AG10803 (cell line): ENCODE data around the gene ZFAND2B.
A peak's percentile ranks its signal among the peaks of the same experiment; 100 is the strongest.

Experiments used
- DNase-seq: peaks from one replicate; pipeline ENCODE4 v3.0.0; 2010; ENCODE audit warnings: low read depth
- H3K4me3 ChIP-seq: 2 replicates; pipeline ENCODE4 v1.5.1; 2011; ENCODE audit warnings: mild to moderate bottlenecking, low read length, control low read depth
- TF ChIP-seq, protein P1 (sequence below): conservative IDR thresholded peaks from 2 replicates; pipeline ENCODE4 v1.5.1; 2011; ENCODE audit warnings: mild to moderate bottlenecking, low read length, control low read depth, inconsistent platforms

The ZFAND2B gene

DNA sequence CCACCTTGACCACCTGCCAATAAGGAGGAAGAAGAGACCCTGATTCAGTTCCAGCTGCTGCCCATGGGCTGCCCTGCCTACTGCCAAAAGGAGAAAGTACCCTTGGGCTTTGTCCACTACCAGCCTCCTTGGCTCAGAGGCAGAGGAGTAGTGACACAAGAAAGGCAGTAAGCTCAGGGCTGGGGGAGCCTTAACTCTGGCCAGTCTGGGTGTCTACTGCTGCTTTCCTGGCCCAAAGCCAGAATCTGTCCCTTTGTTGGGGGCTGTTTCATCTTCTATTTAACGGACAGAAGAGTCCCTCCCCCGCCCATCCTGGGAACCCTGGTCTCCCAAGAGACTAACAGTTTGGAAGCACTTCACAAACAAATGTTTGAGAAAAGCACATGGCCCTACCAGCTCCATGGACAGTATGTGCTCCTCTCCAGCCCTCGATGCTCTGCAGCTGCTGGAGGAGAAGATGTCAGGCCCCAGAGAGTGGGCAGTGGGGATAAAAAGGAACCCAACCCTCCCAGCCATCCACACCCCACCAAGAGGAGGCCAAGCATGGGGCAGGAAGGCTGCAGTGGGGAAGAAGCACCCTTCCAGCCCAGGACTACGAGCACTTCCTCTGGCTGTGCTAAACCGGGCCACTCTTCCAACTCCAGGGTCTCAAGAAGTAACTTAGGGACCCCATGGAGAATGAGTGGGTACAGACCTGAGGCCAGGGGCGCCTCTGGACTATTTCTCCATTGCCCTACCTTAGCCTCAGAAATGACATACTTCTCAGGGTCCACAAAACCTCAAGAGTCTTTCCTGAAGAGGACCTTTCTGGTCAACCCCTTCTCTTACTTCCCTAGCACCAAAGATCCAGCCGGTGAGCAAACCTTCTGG, 21.7 kb downstream of the ZFAND2B start:
- no peak for DNase-seq
- H3K4me3 ChIP-seq: peak overlapping the region; percentile 68
- TF ChIP-seq, protein P1, sequence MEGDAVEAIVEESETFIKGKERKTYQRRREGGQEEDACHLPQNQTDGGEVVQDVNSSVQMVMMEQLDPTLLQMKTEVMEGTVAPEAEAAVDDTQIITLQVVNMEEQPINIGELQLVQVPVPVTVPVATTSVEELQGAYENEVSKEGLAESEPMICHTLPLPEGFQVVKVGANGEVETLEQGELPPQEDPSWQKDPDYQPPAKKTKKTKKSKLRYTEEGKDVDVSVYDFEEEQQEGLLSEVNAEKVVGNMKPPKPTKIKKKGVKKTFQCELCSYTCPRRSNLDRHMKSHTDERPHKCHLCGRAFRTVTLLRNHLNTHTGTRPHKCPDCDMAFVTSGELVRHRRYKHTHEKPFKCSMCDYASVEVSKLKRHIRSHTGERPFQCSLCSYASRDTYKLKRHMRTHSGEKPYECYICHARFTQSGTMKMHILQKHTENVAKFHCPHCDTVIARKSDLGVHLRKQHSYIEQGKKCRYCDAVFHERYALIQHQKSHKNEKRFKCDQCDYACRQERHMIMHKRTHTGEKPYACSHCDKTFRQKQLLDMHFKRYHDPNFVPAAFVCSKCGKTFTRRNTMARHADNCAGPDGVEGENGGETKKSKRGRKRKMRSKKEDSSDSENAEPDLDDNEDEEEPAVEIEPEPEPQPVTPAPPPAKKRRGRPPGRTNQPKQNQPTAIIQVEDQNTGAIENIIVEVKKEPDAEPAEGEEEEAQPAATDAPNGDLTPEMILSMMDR: no peak

DNA sequence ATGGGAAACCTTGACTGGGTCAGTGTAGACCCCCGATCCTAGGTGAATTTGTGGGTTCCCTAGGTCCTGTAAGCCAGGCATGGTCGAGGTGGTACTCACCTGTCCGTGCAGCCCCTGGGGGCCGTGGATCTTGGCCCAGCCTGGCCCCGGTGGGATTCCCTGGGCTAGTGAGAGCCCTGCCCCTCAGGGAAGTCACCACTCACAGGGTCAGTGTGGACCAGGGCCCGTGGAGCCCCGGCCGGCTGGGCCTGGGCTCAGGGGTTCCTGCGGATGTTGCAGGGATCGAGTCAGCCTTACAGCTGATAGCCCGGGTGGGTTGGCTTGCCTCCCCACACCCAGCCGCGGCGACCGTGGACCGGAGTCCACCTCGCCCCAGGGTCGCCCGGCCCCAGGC, 22.3 kb downstream of the ZFAND2B start:
- TF ChIP-seq, protein P1: no peak
- H3K4me3 ChIP-seq: peak overlapping the region; percentile 68
- no peak for DNase-seq

DNA sequence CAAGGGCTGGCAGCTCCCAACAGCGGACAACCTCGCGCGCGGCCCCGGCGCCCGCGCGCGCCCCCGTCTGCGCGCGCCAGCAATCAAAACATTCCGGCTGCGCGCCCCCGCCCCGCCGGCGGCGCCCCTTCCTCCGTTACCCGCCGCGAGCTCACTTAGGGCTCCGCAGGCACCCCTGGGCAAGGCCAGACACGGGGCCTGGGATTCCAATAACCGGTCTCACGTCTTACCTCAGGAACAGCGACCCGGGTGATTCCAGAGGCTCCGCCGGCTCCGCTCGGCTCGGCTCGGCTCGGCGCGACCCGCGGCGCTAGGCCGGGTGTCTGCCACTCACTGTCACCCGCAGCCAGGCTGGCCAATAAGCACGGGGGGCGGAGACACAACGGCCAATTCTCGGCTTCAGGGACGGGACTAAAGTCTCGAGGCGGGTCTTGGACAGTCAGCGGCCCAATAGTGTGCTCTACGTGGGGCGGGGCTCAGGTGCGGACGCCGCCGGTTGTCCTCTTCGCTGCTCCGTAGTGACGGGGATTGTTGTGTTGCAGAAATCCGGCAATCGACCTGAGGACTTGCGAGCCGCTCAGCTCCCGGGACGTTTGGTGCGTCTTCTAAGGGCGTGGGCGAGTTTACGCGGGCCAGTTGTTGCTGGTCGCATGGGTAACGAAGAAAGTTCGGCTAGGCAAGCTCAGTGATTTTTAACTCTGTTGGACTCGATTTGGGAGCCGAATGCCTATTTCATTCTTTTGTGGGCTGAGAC, 22.9 kb downstream of the ZFAND2B start, which contains the start of the genes ANKZF1 and ATG9A:
Gene ANKZF1, plus strand, starts transcription at position 502 of the 754 bp plus-strand sequence. CDS start 452 bp downstream, outside the sequence.
Gene ATG9A, minus strand, starts transcription at position 332 of the 754 bp plus-strand sequence. CDS start 1,612 bp downstream, outside the sequence.
- peak; percentile 98 for DNase-seq
- TF ChIP-seq, protein P1: no peak
- H3K4me3 ChIP-seq: peak within 1 kb of the TSS; percentile 68

DNA sequence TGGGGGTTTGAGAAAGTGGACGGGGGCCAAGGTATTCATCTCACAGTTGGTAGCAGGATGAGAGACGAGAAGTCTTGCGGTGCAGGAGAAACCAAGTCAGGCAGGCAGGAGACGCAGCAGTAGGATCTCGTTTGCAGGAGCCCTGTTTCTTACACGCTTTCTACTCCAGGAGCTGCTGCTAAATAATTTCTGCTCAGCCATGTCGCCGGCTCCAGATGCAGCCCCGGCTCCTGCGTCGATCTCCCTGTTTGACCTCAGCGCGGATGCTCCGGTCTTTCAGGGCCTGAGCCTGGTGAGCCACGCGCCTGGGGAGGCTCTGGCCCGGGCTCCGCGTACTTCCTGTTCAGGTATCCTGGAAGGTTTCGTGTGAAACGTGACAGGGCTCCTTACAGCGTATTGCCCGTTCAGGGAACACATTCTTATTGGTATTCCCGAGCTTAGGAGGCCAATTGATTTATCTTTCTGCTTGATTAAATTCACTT, 23.5 kb downstream of the ZFAND2B start:
- TF ChIP-seq, protein P1: no peak
- DNase-seq: peak; percentile 40
- H3K4me3 ChIP-seq: peak overlapping the region; percentile 68

DNA sequence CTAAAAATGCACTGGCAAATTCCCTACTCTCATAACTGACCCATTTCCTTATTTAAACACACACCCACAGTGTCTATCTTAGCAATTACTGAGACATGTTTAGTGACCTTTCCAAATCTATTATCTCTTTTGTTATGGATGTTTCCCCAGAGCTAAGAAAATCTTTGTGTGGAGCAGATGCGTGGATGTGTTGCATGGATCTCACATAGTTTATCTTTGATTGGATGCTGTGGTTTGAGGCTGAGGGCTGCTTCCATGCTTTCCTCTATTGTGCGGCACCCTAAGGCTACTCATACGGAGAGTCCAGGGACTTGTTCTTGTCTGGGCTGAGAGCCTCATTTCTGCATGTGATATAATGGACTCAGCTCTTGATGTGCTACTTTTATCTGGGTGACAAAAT, 27.7 kb downstream of the ZFAND2B start:
- TF ChIP-seq, protein P1: no peak
- no peak for DNase-seq
- no peak overlapping the region for H3K4me3 ChIP-seq

DNA sequence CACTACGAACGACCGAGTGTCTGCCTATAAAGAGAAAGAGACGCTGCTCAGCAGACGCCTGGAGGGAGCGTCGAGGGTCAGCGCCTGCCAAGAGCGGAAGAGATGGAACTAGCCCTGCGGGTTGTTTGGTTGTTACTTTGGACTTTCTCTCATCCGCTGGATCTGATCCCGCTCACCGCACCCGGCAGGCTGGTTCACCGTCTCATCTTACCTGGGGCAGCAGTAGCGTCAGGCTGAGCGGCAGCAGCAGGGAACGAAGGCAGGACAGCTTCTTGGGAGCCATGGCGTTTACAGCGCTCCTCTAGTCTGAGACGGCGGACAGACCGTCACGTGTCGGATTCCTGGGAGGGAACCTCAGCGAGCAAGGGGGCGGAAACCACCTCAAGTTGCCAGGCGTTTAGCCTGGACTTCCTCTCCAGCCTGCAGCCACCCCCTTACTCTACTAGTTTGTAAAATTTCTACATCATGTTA, 36.7 kb downstream of the ZFAND2B start:
- DNase-seq: no peak
- H3K4me3 ChIP-seq: no peak overlapping the region; the same call in 1 of the 2 replicates
- TF ChIP-seq, protein P1: no peak
